HG03196 (cell line): ENCODE data around the gene TMEM132D.
"Not testable (repeated sequence)": the region's sequence is repeated elsewhere in the genome, so short reads cannot be mapped to it uniquely, and the experiment has no call there.

Experiments
- ATAC-seq: cut with Tn5 transposase; IDR thresholded peaks from one replicate; pipeline ENCODE4 v1.9.1; 2021; ENCODE audit not compliant: unreplicated experiment

The TMEM132D gene

GRCh38 chr12:129903956-129904829 lies at the start of gene TMEM132D:
TSS of gene TMEM132D (minus strand) at chr12:129904025.
- ATAC-seq, result no peak

GRCh38 chr12:129949651-129950050 lies 45.8 kb upstream of the TMEM132D start:
- no peak for ATAC-seq

GRCh38 chr12:129941618-129942017 lies 37.8 kb upstream of the TMEM132D start:
- ATAC-seq, result no peak

GRCh38 chr12:129938089-129938488 lies 34.3 kb upstream of the TMEM132D start:
- ATAC-seq, result no peak

GRCh38 chr12:129937426-129937825 lies 33.6 kb upstream of the TMEM132D start:
- ATAC-seq, result no peak

- no peak for ATAC-seq
Measured at GRCh38 chr12:129928643-129929042, 24.8 kb upstream of the TMEM132D start.

- no peak for ATAC-seq
Measured at GRCh38 chr12:129927316-129927900, 23.6 kb upstream of the TMEM132D start.

GRCh38 chr12:129911428-129912049 lies 7.7 kb upstream of the TMEM132D start:
- ATAC-seq, result peak; percentile 72

GRCh38 chr12:129909051-129910020 lies 5.5 kb upstream of the TMEM132D start:
- ATAC-seq, result no peak

- no peak for ATAC-seq
Measured at GRCh38 chr12:129903092-129903945, 506 bp downstream of the TMEM132D start.

- ATAC-seq, result no peak
Measured at GRCh38 chr12:129902371-129903091, 1.3 kb downstream of the TMEM132D start.

- no peak for ATAC-seq
Measured at GRCh38 chr12:129901254-129901653, 2.6 kb downstream of the TMEM132D start.

- ATAC-seq, result no peak
Measured at GRCh38 chr12:129900306-129900705, 3.5 kb downstream of the TMEM132D start.

- not testable (repeated sequence) for ATAC-seq
Measured at GRCh38 chr12:129899045-129899444, 4.8 kb downstream of the TMEM132D start.

- no peak for ATAC-seq
Measured at GRCh38 chr12:129893691-129894090, 10.1 kb downstream of the TMEM132D start.

- ATAC-seq, result no peak
Measured at GRCh38 chr12:129887101-129887500, 16.7 kb downstream of the TMEM132D start.

GRCh38 chr12:129886541-129886940 lies 17.3 kb downstream of the TMEM132D start:
- ATAC-seq, result no peak

GRCh38 chr12:129885287-129885686 lies 18.5 kb downstream of the TMEM132D start:
- ATAC-seq, result no peak

- ATAC-seq, result no peak
Measured at GRCh38 chr12:129877411-129877810, 26.4 kb downstream of the TMEM132D start.
